Lower leg skin (tissue), 3 donors: Measurements from ENCODE around the gene SIX5.

Source experiments
- CTCF ChIP-seq, 3 donors: fragments of 450-650 bp; IDR thresholded peaks; one replicate each; pipeline ENCODE4 v1.5.1; 2016; ENCODE audit warnings: antibody characterized with exemption in 3 of 3, mild to moderate bottlenecking in 3 of 3, moderate library complexity in 2 of 3
- POLR2A ChIP-seq, 2 donors: fragments of 450-650 bp; IDR thresholded peaks; one replicate each; pipeline ENCODE4 v1.6.1; 2016 to 2017; ENCODE audit warnings: antibody characterized with exemption in 2 of 2, mild to moderate bottlenecking in 1 of 2, moderate library complexity in 1 of 2

- TF ChIP-seq CTCF (IDR thresholded peaks at IDR 0.05) (no peak), POLR2A (IDR thresholded peaks at IDR 0.05) (no peak)
Measured at GRCh38 chr19:45780448-45781213, 11.6 kb upstream of the SIX5 start.
